Activated CD8-positive, alpha-beta memory T cell treated with anti-CD3 and anti-CD28 coated beads for 48 hours (primary cell): Measurements from ENCODE around the gene RAB25.
"Not testable (repeated sequence)": the region's sequence is repeated elsewhere in the genome, so short reads cannot be mapped to it uniquely, and the experiment has no call there.

Source experiments
- DNase-seq, 3 experiments: peaks; one replicate each; pipeline ENCODE4 v3.0.0-alpha.2; 2020; ENCODE audit warnings: low read depth in 2 of 3, low spot score in 2 of 3

The RAB25 gene

GRCh38 chr1:156054500-156055280 lies 6.3 kb upstream of the RAB25 start, which contains the start of gene LAMTOR2:
Gene LAMTOR2 (plus strand): TSS chr1:156054782. CDS start chr1:156054890, 108 bp downstream.
- DNase-seq: peak; percentile 92 to 94 (median 93)

GRCh38 chr1:156055281-156056048 lies 5.5 kb upstream of the RAB25 start:
- peak in 1 of 3 experiments; percentile 19 for DNase-seq

- DNase-seq: no peak
Observed at GRCh38 chr1:156056326-156056849, 4.6 kb upstream of the RAB25 start.

GRCh38 chr1:156062189-156062588 lies 1.2 kb downstream of the RAB25 start:
- DNase-seq: no peak

- no peak for DNase-seq
Observed at GRCh38 chr1:156063997-156064285, 3.0 kb downstream of the RAB25 start.

- DNase-seq: no peak
Observed at GRCh38 chr1:156064615-156065014, 3.7 kb downstream of the RAB25 start.

- DNase-seq: no peak
Observed at GRCh38 chr1:156065212-156065611, 4.3 kb downstream of the RAB25 start.

GRCh38 chr1:156065871-156066270 lies 4.9 kb downstream of the RAB25 start:
- DNase-seq: no peak

GRCh38 chr1:156067262-156067661 lies 6.3 kb downstream of the RAB25 start:
- no peak for DNase-seq

- DNase-seq: no peak
Observed at GRCh38 chr1:156069490-156070455, 8.8 kb downstream of the RAB25 start.

- no peak for DNase-seq
Observed at GRCh38 chr1:156070548-156070947, 9.6 kb downstream of the RAB25 start.

- not testable (repeated sequence) for DNase-seq
Observed at GRCh38 chr1:156071332-156071816, 10.4 kb downstream of the RAB25 start.

GRCh38 chr1:156072251-156072650 lies 11.3 kb downstream of the RAB25 start:
- no peak for DNase-seq

- no peak for DNase-seq
Observed at GRCh38 chr1:156073110-156073687, 12.2 kb downstream of the RAB25 start.

GRCh38 chr1:156073740-156074139 lies 12.8 kb downstream of the RAB25 start:
- DNase-seq: no peak

GRCh38 chr1:156074661-156075060 lies 13.7 kb downstream of the RAB25 start:
- DNase-seq: no peak

GRCh38 chr1:156075162-156075561 lies 14.2 kb downstream of the RAB25 start:
- no peak for DNase-seq

- no peak for DNase-seq
Observed at GRCh38 chr1:156075775-156076204, 14.8 kb downstream of the RAB25 start.

- DNase-seq: no peak
Observed at GRCh38 chr1:156076609-156077429, 15.9 kb downstream of the RAB25 start.

- DNase-seq: no peak
Observed at GRCh38 chr1:156077430-156077760, 16.4 kb downstream of the RAB25 start.
